GM19438 (cell line): Measurements from ENCODE around the gene DENND1A.

ENCODE experiments used
- ATAC-seq: cut with Tn5 transposase; IDR thresholded peaks from one replicate; pipeline ENCODE4 v1.9.1; 2021; ENCODE audit warnings: low read depth; ENCODE audit not compliant: unreplicated experiment

DENND1A gene

GRCh38 chr9:123390337-123391135, 539.4 kb downstream of the DENND1A start:
- ATAC-seq: no peak

GRCh38 chr9:123389698-123390097, 540.2 kb downstream of the DENND1A start:
- ATAC-seq: no peak

- ATAC-seq: no peak
These were observed 540.9 kb downstream of the DENND1A start for GRCh38 chr9:123389070-123389469.

- ATAC-seq: no peak
These were observed 542.2 kb downstream of the DENND1A start for GRCh38 chr9:123387686-123388085.

GRCh38 chr9:123383512-123384170, 546.3 kb downstream of the DENND1A start:
- no peak for ATAC-seq

GRCh38 chr9:123382653-123383511, 547.0 kb downstream of the DENND1A start:
- ATAC-seq: no peak

GRCh38 chr9:123380852-123381705, 548.8 kb downstream of the DENND1A start:
- ATAC-seq: no peak

GRCh38 chr9:123378956-123379660, 550.8 kb downstream of the DENND1A start:
- ATAC-seq: no peak

- no peak for ATAC-seq
These were observed 551.9 kb downstream of the DENND1A start for GRCh38 chr9:123378025-123378424.

- ATAC-seq: no peak
These were observed 552.5 kb downstream of the DENND1A start for GRCh38 chr9:123377211-123377971.

- ATAC-seq: no peak
These were observed 553.5 kb downstream of the DENND1A start for GRCh38 chr9:123376218-123377071.

GRCh38 chr9:123375469-123376132, 554.3 kb downstream of the DENND1A start:
- ATAC-seq: no peak

GRCh38 chr9:123373946-123374345, 556.0 kb downstream of the DENND1A start:
- ATAC-seq: no peak

GRCh38 chr9:123373447-123373923, 556.4 kb downstream of the DENND1A start:
- no peak for ATAC-seq

GRCh38 chr9:123372766-123373446, 557.0 kb downstream of the DENND1A start:
- no peak for ATAC-seq

GRCh38 chr9:123371805-123372590, 557.9 kb downstream of the DENND1A start:
- ATAC-seq: no peak
